HCT116 (cell line): ENCODE results near the gene NT5C3B. TPM values are rescaled to one million over a fixed set of nuclear protein-coding genes. Genes with fewer than 3 reads are reported as not detected.
"Not testable (repeated sequence)": the region's sequence is repeated elsewhere in the genome, so short reads cannot be mapped to it uniquely, and the experiment has no call there.

Experiments
- ATAC-seq: fragments of 200-7000 bp; cut with Tn5 transposase; 2 replicates; pipeline ENCODE4 v1.9.1; 2020; ENCODE audit warnings: mild to moderate bottlenecking, moderate library complexity
- BruUV-seq: library from RNA; stranded (reverse); fragments of 400-500 nt; replicated peaks from 2 replicates; lab custom pipeline; 2021; lab: Mats Ljungman, UMichigan
- CTCF ChIA-PET: fragments of 300-600 bp; sonication (Branson Sonifier 250); formaldehyde crosslinking; loops from one replicate; lab custom pipeline; 2021; ENCODE audit warnings: antibody characterized with exemption; lab: Charles Lee
- POLR2A ChIA-PET: fragments of 300-600, 350-600 bp; sonication (Branson Sonifier 250); formaldehyde crosslinking; loops from one replicate; lab custom pipeline; 2021; ENCODE audit warnings: antibody characterized with exemption; lab: Charles Lee
- RAD21 ChIA-PET, 2 experiments: fragments of 300-600 bp; sonication (Branson Sonifier 250); formaldehyde crosslinking; loops; one replicate each; lab custom pipeline; 2023; ENCODE audit warnings: low total read pairs in 2 of 2; ENCODE audit not compliant: uncharacterized antibody in 2 of 2, unreplicated experiment in 2 of 2, low non-redundant PET in 1 of 2; lab: Charles Lee
- DNase-seq: peaks from one replicate; pipeline ENCODE4 v3.0.0-alpha.2; 2010; ENCODE audit warnings: low read depth, low spot score
- H2AFZ ChIP-seq: fragments of 200-600 bp; shearing (Covaris generic), sonication (generic); 2 replicates; pipeline ENCODE4 v1.6.1; 2017; ENCODE audit warnings: low read depth, mixed run types, mixed read lengths, antibody characterized with exemption, low read length; ENCODE audit not compliant: poor library complexity, severe bottlenecking
- H3K27ac ChIP-seq: 2 replicates; pipeline ENCODE4 v1.5.1; 2012; ENCODE audit warnings: low read depth, low read length
- H3K27me3 ChIP-seq: fragments of 200-600 bp; sonication (generic); 2 replicates; pipeline ENCODE4 v1.6.1; 2016; ENCODE audit warnings: mixed run types, low read length, mixed read lengths; ENCODE audit not compliant: insufficient read depth
- H3K36me3 ChIP-seq, 2 experiments: fragments of 200-500 bp in 1 of 2; fragments of 200-600 bp in 1 of 2; sonication (Bioruptor generic) in 1 of 2; sonication (generic) in 1 of 2; 2 replicates each; pipeline versions ENCODE4 v1.5.1 to v1.6.1; 2014 to 2016; ENCODE audit warnings: low read length in 2 of 2, inconsistent platforms in 1 of 2, mixed read lengths in 1 of 2, mixed run types in 1 of 2; ENCODE audit not compliant: insufficient read depth in 2 of 2, control insufficient read depth in 1 of 2
- H3K4me1 ChIP-seq, 2 experiments: fragments of 200-600 bp in 1 of 2; sonication (generic) in 1 of 2; 2 replicates each; pipeline versions ENCODE4 v1.5.1 to v1.6.1; 2012 to 2017; ENCODE audit warnings: low read length in 2 of 2, inconsistent platforms in 1 of 2, mild to moderate bottlenecking in 1 of 2, mixed read lengths in 1 of 2, mixed run types in 1 of 2, moderate library complexity in 1 of 2; ENCODE audit not compliant: insufficient read depth in 2 of 2, control insufficient read depth in 1 of 2
- H3K4me2 ChIP-seq: fragments of 200-600 bp; sonication (generic); 2 replicates; pipeline ENCODE4 v1.6.1; 2017; ENCODE audit warnings: mixed run types, low read length, mixed read lengths
- H3K4me3 ChIP-seq, 2 experiments: fragments of 200-600 bp in 1 of 2; sonication (generic) in 1 of 2; replicated peaks in 1 of 2; 2 replicates each; pipeline ENCODE4 v1.5.1; 2011 to 2016; ENCODE audit warnings: low read length in 2 of 2, control low read depth in 1 of 2, low read depth in 1 of 2, mild to moderate bottlenecking in 1 of 2, mixed read lengths in 1 of 2, mixed run types in 1 of 2
- H3K79me2 ChIP-seq: fragments of 200-600 bp; sonication (generic); 2 replicates; pipeline ENCODE4 v1.6.1; 2017; ENCODE audit warnings: mild to moderate bottlenecking, mixed run types, low read length, moderate library complexity, mixed read lengths; ENCODE audit not compliant: insufficient read depth
- H3K9ac ChIP-seq: fragments of 200-600 bp; sonication (generic); 2 replicates; pipeline ENCODE4 v1.6.1; 2016; ENCODE audit warnings: low read length, mixed read lengths
- H3K9me2 ChIP-seq: fragments of 200-600 bp; sonication (generic), shearing (Covaris generic); 2 replicates; pipeline ENCODE4 v1.6.1; 2017; ENCODE audit warnings: mixed run types, mild to moderate bottlenecking, moderate library complexity; ENCODE audit not compliant: insufficient read depth
- H3K9me3 ChIP-seq, 2 experiments: fragments of 200-500 bp in 1 of 2; fragments of 200-600 bp in 1 of 2; sonication (Bioruptor generic) in 1 of 2; sonication (generic) in 1 of 2; 2 replicates each; pipeline ENCODE4 v1.6.1; 2014 to 2017; ENCODE audit warnings: low read length in 2 of 2, mixed read lengths in 2 of 2, inconsistent platforms in 1 of 2, low read depth in 1 of 2, mild to moderate bottlenecking in 1 of 2, mixed run types in 1 of 2, moderate library complexity in 1 of 2; ENCODE audit not compliant: control insufficient read depth in 1 of 2, insufficient read depth in 1 of 2
- H4K20me1 ChIP-seq: fragments of 200-600 bp; sonication (generic), shearing (Covaris generic); 2 replicates; pipeline ENCODE4 v1.6.1; 2017; ENCODE audit warnings: mixed run types, mild to moderate bottlenecking, moderate library complexity; ENCODE audit not compliant: insufficient read depth
- CBX3 ChIP-seq: IDR thresholded peaks from 2 replicates; pipeline ENCODE4 v1.6.1; 2012; ENCODE audit warnings: low read depth
- CTCF ChIP-seq, 3 experiments: fragments of 200-600 bp in 1 of 3; sonication (generic) in 1 of 3; IDR thresholded peaks in 2 of 3; conservative IDR thresholded peaks in 1 of 3; 2 replicates each; pipeline ENCODE4 v1.5.1; 2012 to 2017; ENCODE audit warnings: low read depth in 2 of 3, low read length in 2 of 3, antibody characterized with exemption in 1 of 3, borderline replicate concordance in 1 of 3, control low read depth in 1 of 3, mild to moderate bottlenecking in 1 of 3, mixed read lengths in 1 of 3, mixed run types in 1 of 3, moderate library complexity in 1 of 3; ENCODE audit not compliant: insufficient read depth in 1 of 3
- EGR1 ChIP-seq: IDR thresholded peaks from 2 replicates; pipeline ENCODE4 v1.6.1; 2012; ENCODE audit warnings: low read depth
- ELF1 ChIP-seq: IDR thresholded peaks from 2 replicates; pipeline ENCODE4 v1.6.1; 2012; ENCODE audit warnings: low read depth, borderline replicate concordance
- EZH2 ChIP-seq: fragments of 200-600 bp; sonication (generic); IDR thresholded peaks from 2 replicates; pipeline ENCODE4 v1.6.1; 2017; ENCODE audit warnings: antibody characterized with exemption, mixed run types
- POLR2A ChIP-seq: IDR thresholded peaks from 2 replicates; pipeline ENCODE4 v1.7.0; 2011; ENCODE audit warnings: borderline replicate concordance; ENCODE audit not compliant: insufficient read depth, insufficient read length; ENCODE audit errors: extremely low read depth
- SIN3A ChIP-seq: IDR thresholded peaks from 2 replicates; pipeline ENCODE4 v1.6.1; 2012; ENCODE audit warnings: low read depth
- SRF ChIP-seq: IDR thresholded peaks from 2 replicates; pipeline ENCODE4 v1.6.1; 2012; ENCODE audit warnings: low read depth
- YY1 ChIP-seq: IDR thresholded peaks from 2 replicates; pipeline ENCODE4 v1.6.1; 2011; ENCODE audit warnings: low read length, low read depth, moderate library complexity, mild to moderate bottlenecking; ENCODE audit not compliant: insufficient replicate concordance; ENCODE audit errors: extremely low read depth
- ZFX ChIP-seq: fragments of 450-650 bp; IDR thresholded peaks from 2 replicates; pipeline ENCODE4 v1.6.1; 2017
- ZNF274 ChIP-seq: fragments of 200-500 bp; sonication (Bioruptor generic); IDR thresholded peaks from 2 replicates; pipeline ENCODE4 v1.6.1; 2014; ENCODE audit warnings: mild to moderate bottlenecking, low read depth, low read length, inconsistent platforms
- intact Hi-C: fragments of 100-400 bp; cut with micrococcal nuclease; formaldehyde crosslinking; loops from 2 replicates; pipeline ENCODE4 v1.10.0; 2022
- total RNA-seq: library from RNA; stranded (reverse); gene quantifications from one replicate; pipeline ENCODE4 v1.2.1, GENCODE V29; 2021; ENCODE audit not compliant: unreplicated experiment
- TF ChIP-seq, protein P1 (sequence below): IDR thresholded peaks from 2 replicates; pipeline ENCODE4 v1.6.1; 2012; ENCODE audit warnings: low read depth
- TF ChIP-seq, protein P2 (sequence below): IDR thresholded peaks from 2 replicates; pipeline ENCODE4 v1.6.1; 2012

Gene NT5C3B
- total RNA-seq, 1 experiment from 2014 or later: 110 TPM

DNA sequence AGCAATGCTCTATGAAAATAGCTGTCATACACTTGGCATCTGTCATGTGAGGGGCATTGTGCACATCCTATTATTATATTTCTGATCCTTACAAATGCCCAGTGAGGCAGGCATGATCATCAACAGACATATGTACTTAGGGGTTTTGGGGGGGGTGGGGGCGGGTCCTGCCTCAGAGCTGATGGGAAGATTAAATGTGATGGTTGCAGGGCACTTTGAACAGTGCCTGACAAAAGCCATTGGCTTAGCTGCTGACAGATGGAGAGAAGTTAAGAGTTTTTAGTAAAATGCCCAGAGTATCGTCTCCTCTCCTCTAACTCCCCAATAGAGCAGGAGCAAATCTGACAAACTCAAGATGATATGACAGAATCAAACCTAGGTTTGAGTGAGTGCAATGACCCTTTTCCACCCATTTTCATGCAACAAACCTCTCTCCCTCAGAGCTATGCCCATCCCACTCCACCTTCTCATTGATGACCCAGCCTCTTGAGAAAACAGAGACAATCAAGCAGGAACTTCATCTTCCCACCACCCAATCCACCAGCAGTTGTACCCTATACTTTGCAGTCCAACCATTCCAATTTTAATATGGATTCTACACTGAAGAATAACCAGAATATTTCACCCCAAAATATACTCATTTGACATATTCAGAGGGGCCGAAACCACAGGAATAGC is 24.4 kb upstream of the NT5C3B start:
- TF ChIP-seq EGR1: no peak
- TF ChIP-seq SRF: no peak
- no peak for TF ChIP-seq EZH2
- no peak for TF ChIP-seq SIN3A
- no peak for TF ChIP-seq CTCF (IDR thresholded peaks at IDR 0.05 in 2 of 3, conservative IDR thresholded peaks at IDR 0.05 in 1 of 3; ENCODE audit: borderline replicate concordance in 1 of 3, insufficient read depth in 1 of 3, low read depth in 2 of 3, low read length in 2 of 3)
- no peak for TF ChIP-seq YY1
- no peak for TF ChIP-seq ZFX
- no peak for TF ChIP-seq CBX3
- TF ChIP-seq, protein P1, sequence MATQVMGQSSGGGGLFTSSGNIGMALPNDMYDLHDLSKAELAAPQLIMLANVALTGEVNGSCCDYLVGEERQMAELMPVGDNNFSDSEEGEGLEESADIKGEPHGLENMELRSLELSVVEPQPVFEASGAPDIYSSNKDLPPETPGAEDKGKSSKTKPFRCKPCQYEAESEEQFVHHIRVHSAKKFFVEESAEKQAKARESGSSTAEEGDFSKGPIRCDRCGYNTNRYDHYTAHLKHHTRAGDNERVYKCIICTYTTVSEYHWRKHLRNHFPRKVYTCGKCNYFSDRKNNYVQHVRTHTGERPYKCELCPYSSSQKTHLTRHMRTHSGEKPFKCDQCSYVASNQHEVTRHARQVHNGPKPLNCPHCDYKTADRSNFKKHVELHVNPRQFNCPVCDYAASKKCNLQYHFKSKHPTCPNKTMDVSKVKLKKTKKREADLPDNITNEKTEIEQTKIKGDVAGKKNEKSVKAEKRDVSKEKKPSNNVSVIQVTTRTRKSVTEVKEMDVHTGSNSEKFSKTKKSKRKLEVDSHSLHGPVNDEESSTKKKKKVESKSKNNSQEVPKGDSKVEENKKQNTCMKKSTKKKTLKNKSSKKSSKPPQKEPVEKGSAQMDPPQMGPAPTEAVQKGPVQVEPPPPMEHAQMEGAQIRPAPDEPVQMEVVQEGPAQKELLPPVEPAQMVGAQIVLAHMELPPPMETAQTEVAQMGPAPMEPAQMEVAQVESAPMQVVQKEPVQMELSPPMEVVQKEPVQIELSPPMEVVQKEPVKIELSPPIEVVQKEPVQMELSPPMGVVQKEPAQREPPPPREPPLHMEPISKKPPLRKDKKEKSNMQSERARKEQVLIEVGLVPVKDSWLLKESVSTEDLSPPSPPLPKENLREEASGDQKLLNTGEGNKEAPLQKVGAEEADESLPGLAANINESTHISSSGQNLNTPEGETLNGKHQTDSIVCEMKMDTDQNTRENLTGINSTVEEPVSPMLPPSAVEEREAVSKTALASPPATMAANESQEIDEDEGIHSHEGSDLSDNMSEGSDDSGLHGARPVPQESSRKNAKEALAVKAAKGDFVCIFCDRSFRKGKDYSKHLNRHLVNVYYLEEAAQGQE: no peak
- TF ChIP-seq, protein P2, sequence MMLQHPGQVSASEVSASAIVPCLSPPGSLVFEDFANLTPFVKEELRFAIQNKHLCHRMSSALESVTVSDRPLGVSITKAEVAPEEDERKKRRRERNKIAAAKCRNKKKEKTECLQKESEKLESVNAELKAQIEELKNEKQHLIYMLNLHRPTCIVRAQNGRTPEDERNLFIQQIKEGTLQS: no peak
- TF ChIP-seq ELF1: no peak
- TF ChIP-seq POLR2A: no peak
- TF ChIP-seq ZNF274: no peak
- TF ChIP-seq, all 23 proteins: peak for 0
- no peaks in the 10 kb centered on the region for H4K20me1 ChIP-seq
- no peak overlapping the region for H3K9ac ChIP-seq
- ATAC-seq: no peak
- no TSS peak for BruUV-seq
- H3K4me3 ChIP-seq: no peak overlapping the region
- H3K79me2 ChIP-seq: peaks cover 88% of the 10 kb centered on the region
- H2AFZ ChIP-seq: no peak overlapping the region
- ChIA-PET POLR2A (no interaction called here), RAD21 (no interaction called here), CTCF (no interaction called here)
- DNase-seq: no peak
- H3K9me3 ChIP-seq: no peaks in the 10 kb centered on the region
- no peak overlapping the region for H3K27ac ChIP-seq
- no peaks in the 10 kb centered on the region for H3K27me3 ChIP-seq
- intact Hi-C loops: no loop called here
- H3K9me2 ChIP-seq: no peaks in the 10 kb centered on the region
- H3K4me2 ChIP-seq: no peak overlapping the region
- no peaks in the 10 kb centered on the region for H3K36me3 ChIP-seq
- H3K4me1 ChIP-seq: peaks cover 9 to 14% of the 10 kb centered on the region in 2 experiments; a peak in 3 of 4 replicates

DNA sequence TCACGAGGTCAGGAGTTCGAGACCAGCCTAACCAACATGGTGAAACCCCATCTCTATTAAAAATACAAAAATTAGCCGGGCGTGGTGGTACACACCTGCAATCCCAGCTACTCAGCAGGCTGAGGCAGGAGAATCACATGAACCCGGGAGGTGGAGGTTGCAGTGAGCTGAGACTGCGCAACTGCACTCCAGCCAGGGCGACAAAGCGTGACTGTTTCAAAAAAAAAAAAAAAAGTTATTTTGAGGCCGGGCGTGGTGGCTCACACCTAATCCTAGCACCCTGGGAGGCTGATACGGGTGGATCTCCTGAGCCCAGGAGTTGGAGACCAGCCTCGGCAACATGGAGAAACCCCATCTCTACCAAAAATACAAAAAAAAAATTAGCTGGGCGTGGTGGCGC is 15.3 kb upstream of the NT5C3B start:
- ATAC-seq, RAD21 ChIA-PET, DNase-seq, BruUV-seq, H3K4me1 ChIP-seq, H3K9ac ChIP-seq, H3K4me2 ChIP-seq, H2AFZ ChIP-seq, CTCF ChIA-PET, H3K27me3 ChIP-seq, intact Hi-C loops, H3K9me3 ChIP-seq, H3K9me2 ChIP-seq, H3K4me3 ChIP-seq, H4K20me1 ChIP-seq, H3K27ac ChIP-seq: not testable (repeated sequence)
- Histone ChIP-seq H3K36me3 (peaks cover 10 to 21% of the 10 kb centered on the region in 2 experiments; a peak in 3 of 4 replicates), H3K79me2 (peaks cover 70% of the 10 kb centered on the region)
- POLR2A ChIA-PET: interaction anchor here (1.0 kb wide), 1 partner anchor 65 kb away, joined by 3 read pairs; the partner anchor contains the start of gene JUP
